CD4-positive, alpha-beta T cell treated with Interleukin-15 for 1 hour (primary cell): Measurements from ENCODE around the gene PNP.
"Not testable (repeated sequence)": the region's sequence is repeated elsewhere in the genome, so short reads cannot be mapped to it uniquely, and the experiment has no call there.

Experiments
- DNase-seq: peaks from one replicate; pipeline ENCODE4 v3.0.0-alpha.2; 2020

The PNP gene

DNA sequence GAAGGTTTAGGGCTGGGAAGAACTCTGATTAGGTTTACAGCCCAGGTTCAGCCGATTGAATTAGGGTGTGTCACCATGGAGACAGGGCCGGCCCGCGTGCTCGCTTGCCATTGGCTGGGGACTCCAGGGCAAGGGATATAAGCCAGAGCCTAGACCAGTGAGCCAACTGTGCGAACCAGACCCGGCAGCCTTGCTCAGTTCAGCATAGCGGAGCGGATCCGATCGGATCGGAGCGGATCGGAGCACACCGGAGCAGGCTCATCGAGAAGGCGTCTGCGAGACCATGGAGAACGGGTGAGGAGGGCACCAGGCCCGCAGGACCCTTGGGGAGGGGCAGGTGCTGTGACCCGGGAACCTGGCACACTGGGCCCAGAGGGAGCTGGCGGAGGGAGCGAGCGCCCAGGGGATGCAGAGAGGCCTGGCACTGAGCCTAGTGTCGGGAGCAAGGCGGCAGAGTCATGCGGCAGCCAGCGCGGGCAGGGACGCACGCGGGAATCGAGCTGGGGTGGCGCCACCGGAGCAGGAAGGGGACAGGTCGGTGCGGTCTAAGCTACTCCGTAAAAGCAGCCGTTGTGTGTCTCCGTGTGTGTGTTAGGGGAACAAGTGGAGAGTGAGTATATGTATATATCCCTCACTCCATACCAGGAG lies at the start of gene PNP:
Gene PNP, plus strand, starts transcription at position 165 of the 648 bp plus-strand sequence. Its CDS starts 119 bp downstream, at position 284.
- DNase-seq, result peak; percentile 94

- DNase-seq, result no peak
Observed at GRCh38 chr14:20419419-20419818, 49.8 kb upstream of the PNP start.

GRCh38 chr14:20421267-20421666 lies 47.9 kb upstream of the PNP start:
- DNase-seq, result no peak

GRCh38 chr14:20422886-20423285 lies 46.3 kb upstream of the PNP start:
- DNase-seq, result no peak

- DNase-seq, result no peak
Observed at GRCh38 chr14:20424851-20425250, 44.4 kb upstream of the PNP start.

DNA sequence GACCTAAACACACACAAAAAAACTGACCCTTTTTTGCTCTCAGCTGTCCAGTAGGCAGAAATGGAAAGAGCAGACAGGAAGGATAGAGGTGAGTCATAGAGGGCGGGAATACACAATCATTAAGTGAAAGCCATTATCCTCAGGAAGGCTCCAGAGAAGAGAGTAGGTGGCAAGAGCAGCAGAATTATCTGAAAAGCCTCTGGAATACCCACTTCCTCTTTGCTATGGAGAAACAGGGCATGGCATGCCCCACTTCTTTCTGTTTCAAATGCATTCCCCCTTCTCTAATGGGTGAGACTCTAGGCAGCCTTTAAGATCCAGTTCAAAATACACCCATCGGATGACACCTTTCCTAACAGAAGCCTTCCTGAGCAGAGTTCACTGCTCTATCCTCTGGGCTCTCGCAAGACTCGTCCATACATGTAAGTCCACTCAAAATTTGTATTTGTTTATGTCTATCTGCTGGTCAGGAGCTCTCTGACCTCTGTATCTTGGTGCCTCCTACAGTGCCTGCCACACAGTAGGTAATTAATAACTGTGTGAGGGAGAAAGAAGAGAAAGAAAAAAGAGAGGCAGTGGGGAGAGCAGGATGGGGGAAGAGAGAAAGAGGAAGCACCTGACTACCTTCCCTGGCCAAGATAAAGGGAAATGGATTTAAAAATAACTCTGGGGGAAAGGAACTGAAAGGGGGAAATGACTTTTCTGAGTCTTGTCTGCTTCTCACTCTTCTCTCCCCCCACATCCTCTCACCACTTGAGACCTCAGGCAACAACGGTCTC lies 41.8 kb upstream of the PNP start:
- DNase-seq, result no peak

DNA sequence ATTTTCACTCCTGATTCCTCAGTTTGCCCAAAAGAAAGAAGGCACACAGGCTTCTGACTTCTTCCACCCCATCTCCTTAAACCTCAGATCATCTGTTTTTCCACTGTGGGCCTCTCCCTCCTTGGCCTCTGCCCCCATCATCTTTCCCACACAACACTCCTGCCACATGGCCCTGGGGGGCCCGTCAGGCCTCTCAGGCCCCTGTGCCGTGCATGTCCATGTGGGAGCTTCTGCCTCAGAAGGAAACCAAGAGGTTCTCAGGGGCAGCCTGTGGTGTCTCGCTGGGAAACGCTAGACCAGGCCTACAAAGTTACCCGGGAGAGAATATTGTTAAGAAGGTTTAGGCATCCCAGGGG lies 41.2 kb upstream of the PNP start:
- DNase-seq, result no peak

GRCh38 chr14:20428802-20429201 lies 40.4 kb upstream of the PNP start:
- DNase-seq, result no peak

DNA sequence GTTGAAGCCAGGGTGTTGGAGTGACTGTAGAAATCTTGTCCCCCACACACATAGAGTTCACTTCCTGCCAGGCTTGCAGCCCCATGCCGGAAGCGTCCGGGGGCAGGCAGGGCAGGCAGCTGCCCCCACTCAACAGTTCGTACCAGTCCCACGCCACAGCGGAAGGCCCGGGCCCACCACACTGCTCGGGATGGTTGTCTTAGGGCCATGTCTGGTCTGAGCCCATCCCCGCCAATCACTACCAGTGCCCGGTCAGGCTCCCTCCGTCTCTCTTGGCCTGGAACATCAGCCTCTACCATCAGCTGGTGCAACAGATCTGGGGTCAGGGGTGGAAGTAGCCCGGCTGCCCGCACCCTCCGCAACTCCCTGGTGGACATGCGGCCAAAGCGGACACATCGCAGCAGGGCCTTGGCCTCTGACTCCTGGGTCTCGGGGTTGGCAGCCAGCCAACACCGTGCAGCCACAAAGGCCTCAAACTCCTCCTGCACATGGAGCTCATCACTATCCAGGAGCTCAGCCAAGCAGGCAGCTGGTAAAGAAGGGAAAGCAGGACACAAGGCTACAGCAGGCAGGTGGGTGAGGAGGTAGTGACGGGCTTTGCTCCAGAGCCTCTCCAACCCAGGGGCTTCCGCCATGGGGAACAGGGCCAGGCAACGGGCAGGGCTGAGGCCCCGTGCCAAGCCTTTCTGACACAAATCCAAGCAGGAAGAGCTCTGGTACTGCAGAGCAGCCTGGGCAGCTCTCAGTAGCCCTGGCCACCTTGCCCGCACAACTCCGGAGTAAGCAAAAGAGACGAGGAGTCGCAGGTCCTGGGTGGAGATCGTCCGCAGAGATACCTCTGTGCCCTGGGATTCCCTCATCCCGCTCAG lies 39.2 kb upstream of the PNP start:
- DNase-seq, result no peak

- no peak for DNase-seq
Observed at GRCh38 chr14:20434701-20435581, 34.3 kb upstream of the PNP start.

GRCh38 chr14:20435582-20436362 lies 33.4 kb upstream of the PNP start, which contains the start of gene KLHL33:
Gene KLHL33, minus strand, starts transcription at chr14:20436166. Its CDS starts 355 bp downstream, at chr14:20435811.
- no peak for DNase-seq

- no peak for DNase-seq
Observed at GRCh38 chr14:20436363-20436755, 32.8 kb upstream of the PNP start.

GRCh38 chr14:20438664-20439063 lies 30.5 kb upstream of the PNP start:
- DNase-seq, result no peak

DNA sequence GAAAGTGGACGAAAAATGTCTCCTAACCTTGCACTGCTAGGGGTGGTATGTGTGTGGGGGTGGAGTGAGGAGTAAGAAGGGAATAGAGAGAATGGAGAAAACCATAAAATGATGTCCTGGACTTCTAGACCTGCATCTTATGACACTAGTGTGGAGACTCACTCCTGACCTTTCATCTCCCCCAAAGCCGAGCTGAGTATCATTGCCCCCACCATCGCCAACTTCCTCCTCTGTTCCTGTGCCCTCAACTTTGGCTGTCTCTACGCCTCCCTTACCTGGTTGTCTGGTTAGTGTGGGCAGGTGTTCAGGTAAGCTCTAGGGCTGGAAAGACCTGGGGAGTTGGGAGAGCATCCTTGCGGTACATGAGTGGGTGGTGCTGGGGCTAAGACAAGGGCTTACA lies 28.7 kb upstream of the PNP start:
- DNase-seq, result no peak

- peak; percentile 36 for DNase-seq
Observed at GRCh38 chr14:20440882-20441281, 28.3 kb upstream of the PNP start.

DNA sequence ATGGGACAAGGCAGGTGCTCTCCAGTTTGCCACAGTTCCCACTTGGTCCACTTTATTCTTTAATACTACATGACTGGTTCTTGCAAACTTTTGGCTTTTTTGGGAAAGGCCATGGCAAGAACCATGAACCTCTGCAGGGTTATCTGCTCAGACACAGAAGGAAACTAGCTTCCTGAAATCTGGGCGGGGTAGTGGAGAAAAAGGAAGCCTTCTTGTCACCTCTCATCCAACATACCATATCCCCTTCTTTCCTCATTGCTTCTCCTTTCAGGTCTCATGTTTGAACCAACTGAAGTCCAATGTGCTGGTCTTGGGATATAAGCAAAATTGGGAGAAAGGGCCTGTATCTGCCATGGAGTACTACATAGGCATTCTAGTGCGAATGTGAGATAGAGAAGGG lies 27.7 kb upstream of the PNP start:
- no peak for DNase-seq

GRCh38 chr14:20443650-20444049 lies 25.6 kb upstream of the PNP start:
- not testable (repeated sequence) for DNase-seq

DNA sequence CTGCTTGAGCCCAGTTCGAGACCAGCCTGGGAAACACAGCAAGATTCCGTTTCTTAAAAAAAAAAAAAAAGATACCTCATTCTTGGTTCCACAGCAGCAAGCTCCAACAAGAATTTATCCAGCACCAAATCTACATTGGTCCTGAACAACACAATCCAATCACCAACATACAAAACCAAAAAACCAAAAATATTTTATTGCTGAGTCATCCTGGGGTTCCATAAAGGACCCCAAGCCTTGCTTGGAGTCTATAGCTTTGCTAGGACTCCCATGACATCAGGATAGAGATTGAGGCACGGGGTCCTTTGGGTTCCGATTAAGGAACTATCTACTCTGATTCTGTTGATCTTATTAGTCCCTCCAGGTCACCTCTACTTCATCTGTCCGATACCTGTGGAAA lies 22.3 kb upstream of the PNP start:
- DNase-seq, result no peak

GRCh38 chr14:20452831-20453230 lies 16.4 kb upstream of the PNP start:
- not testable (repeated sequence) for DNase-seq

DNA sequence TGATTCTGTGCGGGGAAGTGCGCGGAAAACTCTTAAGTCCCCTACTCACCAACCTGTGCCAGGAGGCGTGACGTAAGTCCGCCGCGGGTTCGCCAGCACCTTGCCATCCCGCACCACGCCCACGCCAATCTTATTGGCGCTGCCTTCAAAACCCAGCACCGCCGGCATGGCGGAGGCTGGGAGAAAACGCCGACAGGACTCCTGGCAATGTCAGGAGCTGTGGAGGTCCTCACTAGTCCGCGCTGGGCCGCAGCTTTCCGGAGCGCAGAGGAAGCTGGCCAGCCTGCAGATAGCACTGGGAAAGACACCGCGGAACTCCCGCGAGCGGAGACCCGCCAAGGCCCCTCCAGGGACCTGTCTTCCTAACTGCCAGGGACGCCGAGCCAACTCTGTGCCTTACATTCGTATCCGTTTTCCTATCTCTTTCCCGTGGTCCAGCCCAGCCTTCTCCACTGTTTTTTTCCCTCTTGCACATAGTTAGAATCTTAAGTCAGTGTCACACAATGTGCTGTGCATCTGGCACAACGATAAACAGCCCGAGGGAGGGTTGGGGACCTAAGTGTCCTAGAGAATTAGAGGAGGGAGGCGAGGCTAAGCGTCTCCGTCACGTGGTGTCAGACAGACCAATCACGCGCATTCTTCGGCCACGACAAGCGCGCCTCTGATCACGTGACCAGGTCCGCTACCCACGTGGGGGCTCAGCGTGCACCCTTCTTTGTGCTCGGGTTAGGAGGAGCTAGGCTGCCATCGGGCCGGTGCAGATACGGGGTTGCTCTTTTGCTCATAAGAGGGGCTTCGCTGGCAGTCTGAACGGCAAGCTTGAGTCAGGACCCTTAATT lies 14.5 kb upstream of the PNP start, which contains the start of the genes APEX1 and OSGEP:
Gene APEX1, plus strand, starts transcription at position 711 of the 839 bp plus-strand sequence. CDS start 420 bp downstream, outside the sequence.
Gene OSGEP, minus strand, starts transcription at position 297 of the 839 bp plus-strand sequence. Its CDS starts 129 bp downstream, at position 168.
- DNase-seq, result peak; percentile 98
